HL-60 (cell line): ENCODE measurements around the gene ZNF559.
"Not testable (repeated sequence)": the region's sequence is repeated elsewhere in the genome, so short reads cannot be mapped to it uniquely, and the experiment has no call there.

Source experiments
- DNase-seq, 2 experiments: peaks; one replicate each; pipeline ENCODE4 v3.0.0-alpha.2; 2010 to 2020; ENCODE audit warnings: low read depth in 1 of 2, low spot score in 1 of 2
- H3K27ac ChIP-seq: fragments of 250-450 bp; sonication (Bioruptor Pico); replicated peaks from 2 replicates; pipeline ENCODE4 v1.5.1; 2020; ENCODE audit warnings: mild to moderate bottlenecking, moderate library complexity
- H3K27me3 ChIP-seq: fragments of 250-450 bp; sonication (Bioruptor Pico); 2 replicates; pipeline ENCODE4 v1.5.1; 2021; ENCODE audit warnings: mild to moderate bottlenecking, moderate library complexity; ENCODE audit not compliant: insufficient read depth, poor library complexity, severe bottlenecking
- H3K4me3 ChIP-seq: replicated peaks from 2 replicates; pipeline ENCODE4 v1.5.1; 2011; ENCODE audit warnings: mild to moderate bottlenecking, control low read depth, low read length; ENCODE audit not compliant: insufficient read depth
- GABPA ChIP-seq: IDR thresholded peaks from 2 replicates; pipeline ENCODE4 v1.6.1; 2012; ENCODE audit warnings: low read depth
- POLR2AphosphoS5 ChIP-seq: IDR thresholded peaks from 2 replicates; pipeline ENCODE4 v1.6.1; 2012; ENCODE audit warnings: low read depth
- REST ChIP-seq: IDR thresholded peaks from 2 replicates; pipeline ENCODE4 v1.6.1; 2012; ENCODE audit warnings: low read depth; ENCODE audit not compliant: insufficient replicate concordance
- SPI1 ChIP-seq: IDR thresholded peaks from 2 replicates; pipeline ENCODE4 v1.6.1; 2012; ENCODE audit warnings: low read depth, mild to moderate bottlenecking, borderline replicate concordance
- TF ChIP-seq, protein P1 (sequence below): IDR thresholded peaks from one replicate; pipeline ENCODE4 v1.5.1; 2011; ENCODE audit warnings: low read length, control low read depth, inconsistent platforms; ENCODE audit not compliant: insufficient read depth

Gene ZNF559

DNA sequence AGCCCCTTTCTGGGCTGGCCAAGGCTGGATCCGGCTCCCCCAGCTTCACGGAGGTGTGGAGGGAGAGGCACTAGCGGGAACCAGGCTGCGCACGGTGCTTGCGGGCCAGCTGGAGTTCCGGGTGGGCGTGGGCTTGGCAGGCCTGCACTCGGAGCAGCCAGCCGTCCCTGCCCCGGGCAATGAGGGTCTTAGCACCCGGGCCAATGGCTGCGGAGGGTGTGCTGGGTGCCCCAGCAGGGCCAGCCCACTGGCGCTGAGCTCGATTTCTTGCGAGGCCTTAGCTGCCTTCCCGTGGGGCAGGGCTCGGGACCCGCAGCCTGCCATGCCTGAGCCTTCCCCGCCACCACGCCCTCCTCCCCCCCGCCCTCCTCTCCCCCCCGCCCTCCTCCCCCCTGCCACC, 2.6 kb upstream of the ZNF559 start:
- H3K4me3 ChIP-seq: no peak overlapping the region
- H3K27ac ChIP-seq: no peak overlapping the region
- no peak for DNase-seq
- H3K27me3 ChIP-seq: no peaks in the 10 kb centered on the region
- TF ChIP-seq POLR2AphosphoS5: no peak
- no peak for TF ChIP-seq SPI1
- TF ChIP-seq, protein P1, sequence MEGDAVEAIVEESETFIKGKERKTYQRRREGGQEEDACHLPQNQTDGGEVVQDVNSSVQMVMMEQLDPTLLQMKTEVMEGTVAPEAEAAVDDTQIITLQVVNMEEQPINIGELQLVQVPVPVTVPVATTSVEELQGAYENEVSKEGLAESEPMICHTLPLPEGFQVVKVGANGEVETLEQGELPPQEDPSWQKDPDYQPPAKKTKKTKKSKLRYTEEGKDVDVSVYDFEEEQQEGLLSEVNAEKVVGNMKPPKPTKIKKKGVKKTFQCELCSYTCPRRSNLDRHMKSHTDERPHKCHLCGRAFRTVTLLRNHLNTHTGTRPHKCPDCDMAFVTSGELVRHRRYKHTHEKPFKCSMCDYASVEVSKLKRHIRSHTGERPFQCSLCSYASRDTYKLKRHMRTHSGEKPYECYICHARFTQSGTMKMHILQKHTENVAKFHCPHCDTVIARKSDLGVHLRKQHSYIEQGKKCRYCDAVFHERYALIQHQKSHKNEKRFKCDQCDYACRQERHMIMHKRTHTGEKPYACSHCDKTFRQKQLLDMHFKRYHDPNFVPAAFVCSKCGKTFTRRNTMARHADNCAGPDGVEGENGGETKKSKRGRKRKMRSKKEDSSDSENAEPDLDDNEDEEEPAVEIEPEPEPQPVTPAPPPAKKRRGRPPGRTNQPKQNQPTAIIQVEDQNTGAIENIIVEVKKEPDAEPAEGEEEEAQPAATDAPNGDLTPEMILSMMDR: no peak
- TF ChIP-seq REST: no peak
- TF ChIP-seq GABPA: no peak

- not testable (repeated sequence) for H3K27me3 ChIP-seq, H3K27ac ChIP-seq, H3K4me3 ChIP-seq, DNase-seq
Observed at GRCh38 chr19:9321756-9322155, 2.2 kb upstream of the ZNF559 start.

DNA sequence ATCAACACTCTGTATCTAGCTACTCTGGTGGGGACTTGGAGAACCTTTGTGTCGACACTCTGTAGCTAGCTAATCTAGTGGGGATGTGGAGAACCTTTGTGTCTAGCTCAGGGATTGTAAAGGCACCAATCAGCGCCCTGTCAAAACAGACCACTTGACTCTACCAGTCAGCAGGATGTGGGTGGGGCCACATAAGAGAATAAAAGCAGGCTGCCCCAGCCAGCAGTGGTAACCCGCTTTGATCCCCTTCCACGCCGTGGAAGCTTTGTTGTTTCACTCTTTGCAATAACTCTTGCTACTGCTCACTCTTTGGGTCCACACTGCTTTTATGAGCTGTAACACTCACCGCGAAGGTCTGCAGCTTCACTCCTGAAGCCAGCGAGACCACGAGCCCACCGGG, 1.8 kb upstream of the ZNF559 start:
- not testable (repeated sequence) for H3K4me3 ChIP-seq, H3K27ac ChIP-seq, DNase-seq, H3K27me3 ChIP-seq

DNA sequence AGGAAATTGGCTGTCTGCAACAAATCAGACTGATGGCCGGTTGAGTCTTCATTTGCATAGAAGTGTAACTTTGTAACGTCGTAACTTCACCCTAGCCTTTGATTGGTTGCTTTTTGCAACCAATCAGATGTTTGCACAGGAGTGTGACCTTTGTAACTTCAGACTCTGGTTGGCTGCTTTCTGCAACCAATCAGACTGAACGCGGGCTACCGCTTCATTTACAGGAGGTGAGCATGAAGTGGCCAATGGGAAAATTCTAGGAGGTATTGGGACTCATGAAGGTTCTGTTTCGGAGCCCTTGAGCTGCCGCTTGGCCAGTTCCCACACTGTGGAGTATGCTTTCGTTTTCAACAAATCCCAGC, 441 bp upstream of the ZNF559 start:
- Histone ChIP-seq H3K4me3 (peak overlapping the region; percentile 76), H3K27me3 (no peaks in the 10 kb centered on the region), H3K27ac (peak overlapping the region; percentile 80)
- peak; percentile 50 to 66 for DNase-seq
- TF ChIP-seq POLR2AphosphoS5 (no peak), GABPA (no peak), REST (no peak), SPI1 (no peak)
- TF ChIP-seq, protein P1: no peak

DNA sequence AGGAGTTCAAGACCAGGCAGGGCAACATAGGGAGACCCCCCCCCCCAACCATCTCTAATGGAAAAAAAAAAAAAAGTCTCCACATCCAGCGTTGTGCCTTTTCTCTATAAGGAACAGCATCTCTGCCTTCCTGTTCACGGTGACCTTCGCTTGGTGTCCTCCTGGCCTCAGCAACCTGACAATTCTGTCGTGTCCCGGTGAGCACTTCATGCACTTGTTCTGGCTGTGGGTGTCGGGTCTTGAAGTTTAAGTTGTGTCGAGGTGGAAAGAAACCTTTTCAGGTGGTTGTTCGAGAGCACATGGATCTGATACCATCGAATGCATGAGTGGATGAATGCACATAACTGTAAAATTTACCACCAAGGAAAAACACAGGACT, 594 bp downstream of the ZNF559 start:
- TF ChIP-seq, protein P1: no peak
- TF ChIP-seq POLR2AphosphoS5 (no peak), REST (no peak), SPI1 (no peak), GABPA (no peak)
- Histone ChIP-seq H3K27ac (peak overlapping the region; percentile 80), H3K27me3 (no peaks in the 10 kb centered on the region), H3K4me3 (peak overlapping the region; percentile 76)
- peak in 1 of 2 experiments; percentile 7 for DNase-seq
